Left lung (tissue), 10 donors: ENCODE measurements around the gene ROBO3. TPM values are rescaled to one million over a fixed set of nuclear protein-coding genes. Genes with fewer than 3 reads are reported as not detected.

Experiments
- ATAC-seq: fragments of 200-7000 bp; cut with Tn5 transposase; one replicate; pipeline ENCODE4 v1.9.1; 2020; ENCODE audit warnings: moderate library complexity
- DNase-seq, 4 donors: peaks; one replicate each; pipeline ENCODE4 v3.0.0-alpha.2; 2013 to 2020
- H3K27ac ChIP-seq, 2 donors: fragments of 200-600 bp; sonication (generic) in 1 of 2; one replicate each; pipeline versions ENCODE4 v1.5.0 to v1.8.0; 2020 to 2021
- H3K27me3 ChIP-seq, 2 donors: fragments of 200-600 bp; sonication (generic) in 1 of 2; one replicate each; pipeline versions ENCODE4 v1.5.0 to v1.8.0; 2020 to 2021
- H3K36me3 ChIP-seq, 2 donors: fragments of 200-600 bp; sonication (generic) in 1 of 2; one replicate each; pipeline versions ENCODE4 v1.5.0 to v1.8.0; 2020 to 2021
- H3K4me1 ChIP-seq, 2 donors: fragments of 200-600 bp; one replicate each; pipeline ENCODE4 v1.8.0; 2021
- H3K4me3 ChIP-seq, 2 donors: fragments of 200-600 bp; sonication (generic) in 1 of 2; one replicate each; pipeline versions ENCODE4 v1.5.0 to v1.8.0; 2020 to 2021; ENCODE audit warnings: mild to moderate bottlenecking in 1 of 2
- H3K9me3 ChIP-seq, 2 donors: fragments of 200-600 bp; sonication (generic) in 1 of 2; one replicate each; pipeline versions ENCODE4 v1.5.0 to v1.8.0; 2020 to 2021
- intact Hi-C, 2 donors: fragments of 100-400 bp; cut with DNase I; formaldehyde crosslinking; loops; one replicate each; pipeline versions ENCODE4 v1.11.2 to v1.14.2; 2022
- polyA plus RNA-seq, 6 donors: library from polyadenylated mRNA; unstranded; fragments of 120-200 nt; gene quantifications; one replicate each; pipeline ENCODE4 v1.2.1, GENCODE V29; 2013; ENCODE audit not compliant: insufficient read length in 6 of 6
- total RNA-seq, 2 donors: library from RNA; stranded (reverse); fragmentation: NEBNext Ultra II Directional; extraction: Animal tissue kit (Norgen Biotek cat#: 25700); gene quantifications; one replicate each; pipeline ENCODE4 v1.2.1, GENCODE V29; 2021
- TF ChIP-seq, protein P1 (sequence below), 2 donors: fragments of 200-600 bp; sonication (generic) in 1 of 2; IDR thresholded peaks; one replicate each; pipeline versions ENCODE4 v1.5.0 to v1.8.0; 2021; ENCODE audit warnings: antibody characterized with exemption in 2 of 2
- donor health status: DM: no; HTN: yes; CAD: no.
- donor health status: DM: no; HTN: no; CAD: no.

The ROBO3 gene
- total and polyA plus RNA-seq, 8 donors = 11.0 to 54.8 (median 43.7) TPM

DNA sequence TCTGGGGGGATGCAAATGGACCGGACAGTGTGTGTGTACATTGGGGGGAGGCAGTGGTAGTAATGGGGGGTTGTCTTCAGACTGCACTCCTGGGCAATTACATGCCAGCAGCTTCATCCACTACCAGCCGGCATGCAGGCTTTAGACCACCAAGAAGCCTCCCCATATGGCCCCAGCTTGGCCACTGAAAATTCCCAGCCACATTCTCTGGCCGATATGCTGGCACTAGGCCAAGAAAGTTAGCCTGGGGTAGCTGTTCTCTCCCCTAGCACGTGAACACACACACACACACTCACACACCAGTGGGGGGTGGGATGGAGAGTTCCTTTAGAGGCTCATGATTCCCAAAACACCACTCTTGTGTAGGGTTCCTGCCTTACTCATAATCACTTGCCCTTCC lies 3.6 kb upstream of the ROBO3 start:
- intact Hi-C loops = no loop called here
- no peak overlapping the region for H3K27ac ChIP-seq
- ATAC-seq (no peak), DNase-seq (no peak)
- H3K36me3 ChIP-seq = no peaks in the 10 kb centered on the region
- no peaks in the 10 kb centered on the region for H3K9me3 ChIP-seq
- H3K4me3 ChIP-seq = no peak overlapping the region
- peaks cover 9 to 24% of the 10 kb centered on the region in 2 donors for H3K4me1 ChIP-seq
- TF ChIP-seq, protein P1, sequence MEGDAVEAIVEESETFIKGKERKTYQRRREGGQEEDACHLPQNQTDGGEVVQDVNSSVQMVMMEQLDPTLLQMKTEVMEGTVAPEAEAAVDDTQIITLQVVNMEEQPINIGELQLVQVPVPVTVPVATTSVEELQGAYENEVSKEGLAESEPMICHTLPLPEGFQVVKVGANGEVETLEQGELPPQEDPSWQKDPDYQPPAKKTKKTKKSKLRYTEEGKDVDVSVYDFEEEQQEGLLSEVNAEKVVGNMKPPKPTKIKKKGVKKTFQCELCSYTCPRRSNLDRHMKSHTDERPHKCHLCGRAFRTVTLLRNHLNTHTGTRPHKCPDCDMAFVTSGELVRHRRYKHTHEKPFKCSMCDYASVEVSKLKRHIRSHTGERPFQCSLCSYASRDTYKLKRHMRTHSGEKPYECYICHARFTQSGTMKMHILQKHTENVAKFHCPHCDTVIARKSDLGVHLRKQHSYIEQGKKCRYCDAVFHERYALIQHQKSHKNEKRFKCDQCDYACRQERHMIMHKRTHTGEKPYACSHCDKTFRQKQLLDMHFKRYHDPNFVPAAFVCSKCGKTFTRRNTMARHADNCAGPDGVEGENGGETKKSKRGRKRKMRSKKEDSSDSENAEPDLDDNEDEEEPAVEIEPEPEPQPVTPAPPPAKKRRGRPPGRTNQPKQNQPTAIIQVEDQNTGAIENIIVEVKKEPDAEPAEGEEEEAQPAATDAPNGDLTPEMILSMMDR (IDR thresholded peaks at IDR 0.05) = no peak
- H3K27me3 ChIP-seq = peaks cover 42 to 97% of the 10 kb centered on the region in 2 donors

DNA sequence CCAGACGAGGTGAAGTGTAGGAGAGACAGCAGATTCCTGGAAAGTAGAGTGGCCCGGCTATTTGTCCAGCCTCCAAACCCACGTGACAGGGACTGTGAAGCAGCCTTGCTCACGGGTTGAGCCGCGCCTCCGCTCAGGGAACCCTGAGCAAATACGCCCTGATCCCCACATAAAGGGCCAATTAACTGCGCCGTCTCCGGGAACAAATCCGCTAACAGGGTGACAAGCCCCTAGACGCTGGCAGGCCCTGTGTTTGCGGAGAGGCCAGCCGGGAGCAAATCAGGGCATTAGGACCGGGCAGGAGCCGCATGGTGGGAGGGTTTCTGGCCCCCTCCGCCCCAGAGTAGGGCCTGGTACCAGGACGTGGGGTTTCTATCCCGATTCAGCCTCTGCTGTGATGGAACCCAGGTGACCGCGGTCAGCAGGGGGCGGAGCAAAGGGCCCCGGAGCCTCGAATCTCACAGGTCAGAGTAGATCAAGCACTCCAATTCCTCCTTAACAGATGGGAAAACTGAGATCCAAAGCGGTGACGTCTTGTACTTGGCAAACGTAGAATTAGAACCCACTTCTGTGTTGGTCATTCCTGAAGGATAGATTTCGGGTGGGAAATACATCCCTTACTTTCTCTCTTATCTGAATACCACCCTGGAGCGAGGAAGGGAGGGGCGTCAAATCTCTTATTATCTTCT lies 2.0 kb upstream of the ROBO3 start:
- H3K36me3 ChIP-seq = no peaks in the 10 kb centered on the region
- TF ChIP-seq, protein P1 (IDR thresholded peaks at IDR 0.05) = no peak
- H3K27me3 ChIP-seq = peaks cover 57 to 99% of the 10 kb centered on the region in 2 donors
- no peaks in the 10 kb centered on the region for H3K9me3 ChIP-seq
- peak; percentile 86 for ATAC-seq
- no peak overlapping the region for H3K27ac ChIP-seq
- H3K4me3 ChIP-seq = peak overlapping the region in 1 of 2 donors; percentile 13
- H3K4me1 ChIP-seq = peaks cover 9 to 38% of the 10 kb centered on the region in 2 donors
- intact Hi-C loops = no loop called here
- peak in 3 of 4 donors; percentile 47 to 81 (median 60) for DNase-seq

DNA sequence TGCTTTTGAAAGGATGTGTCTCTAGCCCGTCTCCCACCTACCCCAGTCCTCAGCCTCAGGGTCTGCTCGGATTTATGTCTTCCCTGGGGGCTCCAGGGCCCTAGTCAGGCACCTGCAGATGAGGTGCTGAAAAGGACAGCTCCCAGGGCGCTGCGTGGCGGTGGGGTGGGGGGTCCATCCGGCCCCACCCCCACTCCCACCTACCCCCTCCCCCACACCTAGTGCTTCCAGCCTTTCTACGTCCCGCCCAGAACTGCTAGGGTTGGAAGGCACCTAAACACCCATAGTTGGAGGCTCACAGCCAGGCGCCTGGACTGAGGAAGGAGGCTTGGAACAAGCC lies 1.4 kb upstream of the ROBO3 start:
- Histone ChIP-seq H3K27ac (no peak overlapping the region), H3K27me3 (peaks cover 61 to 99% of the 10 kb centered on the region in 2 donors), H3K4me1 (peaks cover 9 to 44% of the 10 kb centered on the region in 2 donors), H3K36me3 (no peaks in the 10 kb centered on the region), H3K9me3 (no peaks in the 10 kb centered on the region), H3K4me3 (no peak overlapping the region)
- TF ChIP-seq, protein P1 (IDR thresholded peaks at IDR 0.05) = no peak
- intact Hi-C loops = no loop called here
- DNase-seq = no peak
- peak; percentile 31 for ATAC-seq

DNA sequence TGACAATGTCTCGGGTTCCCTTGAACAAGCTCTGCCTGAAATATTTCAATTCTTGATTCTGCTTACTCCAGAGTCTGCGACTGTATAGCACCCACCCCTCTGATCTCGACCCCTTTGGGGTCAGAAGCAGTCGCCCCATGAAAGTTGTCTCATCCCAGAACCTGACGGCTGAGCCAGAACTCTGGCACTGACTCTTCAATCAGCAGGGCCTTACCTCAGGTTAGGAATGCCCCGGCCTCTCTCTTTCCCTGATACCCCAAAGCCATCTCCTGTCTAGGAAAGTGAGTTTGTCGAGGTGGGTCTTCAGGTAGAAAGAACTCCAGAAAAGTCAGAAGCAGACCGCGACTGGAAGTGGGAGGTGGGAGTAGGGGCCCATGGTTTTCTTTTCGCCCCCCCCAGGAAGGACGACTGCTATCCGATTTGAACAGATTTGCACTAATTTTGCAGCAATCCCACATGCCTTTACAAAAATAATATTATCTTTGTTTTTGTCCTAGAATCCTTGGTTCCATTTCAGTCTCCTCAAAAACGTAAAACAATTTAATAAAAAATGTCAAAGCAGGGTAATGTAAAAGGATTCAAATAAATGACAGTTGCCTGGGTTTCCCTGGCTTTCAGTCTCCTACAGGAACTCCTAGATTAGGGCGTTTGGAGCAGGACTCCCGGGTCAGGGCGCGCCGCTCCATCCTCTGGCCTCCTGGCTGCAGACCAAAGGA lies 898 bp upstream of the ROBO3 start:
- no peak for DNase-seq
- H3K9me3 ChIP-seq = no peaks in the 10 kb centered on the region
- TF ChIP-seq, protein P1 (IDR thresholded peaks at IDR 0.05) = no peak
- H3K36me3 ChIP-seq = no peaks in the 10 kb centered on the region
- H3K27me3 ChIP-seq = peaks cover 61 to 99% of the 10 kb centered on the region in 2 donors
- no peak overlapping the region for H3K27ac ChIP-seq
- no peak overlapping the region for H3K4me3 ChIP-seq
- intact Hi-C loops = no loop called here
- no peak for ATAC-seq
- peaks cover 9 to 49% of the 10 kb centered on the region in 2 donors for H3K4me1 ChIP-seq

DNA sequence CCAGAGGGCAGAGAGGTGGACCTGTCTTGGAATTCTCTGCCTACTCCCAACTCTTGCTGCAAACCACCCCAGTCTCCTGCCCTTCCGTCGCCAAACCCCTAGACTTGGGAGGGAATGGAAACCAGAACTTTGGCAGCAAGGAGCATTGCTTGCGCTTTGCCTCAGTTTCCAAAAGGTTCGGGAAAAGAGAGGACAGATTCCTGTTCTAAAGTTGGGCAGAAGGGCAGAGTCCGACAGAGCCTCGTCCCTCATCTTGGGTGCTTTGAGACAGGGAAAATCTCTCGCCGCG lies 396 bp upstream of the ROBO3 start:
- H3K9me3 ChIP-seq = no peaks in the 10 kb centered on the region
- H3K27me3 ChIP-seq = peaks cover 64 to 99% of the 10 kb centered on the region in 2 donors
- no peak overlapping the region for H3K4me3 ChIP-seq
- TF ChIP-seq, protein P1 (IDR thresholded peaks at IDR 0.05) = no peak
- ATAC-seq (no peak), DNase-seq (no peak)
- H3K27ac ChIP-seq = no peak overlapping the region
- no peaks in the 10 kb centered on the region for H3K36me3 ChIP-seq
- intact Hi-C loops = no loop called here
- peaks cover 9 to 52% of the 10 kb centered on the region in 2 donors for H3K4me1 ChIP-seq
